Vagina (tissue), 2 donors: Measurements from ENCODE around the gene UNC5B. TPM values are rescaled to one million over a fixed set of nuclear protein-coding genes. Genes with fewer than 3 reads are reported as not detected.

Experiments
- DNase-seq, 2 donors: peaks; one replicate each; pipeline ENCODE4 v3.0.0-alpha.2; 2017; ENCODE audit errors: extremely low spot score in 2 of 2
- H3K27ac ChIP-seq: fragments of 200-600 bp; sonication (generic); one replicate; pipeline ENCODE4 v1.5.1; 2019
- H3K27me3 ChIP-seq: fragments of 200-600 bp; sonication (generic); one replicate; pipeline ENCODE4 v1.5.1; 2019
- H3K36me3 ChIP-seq, 2 donors: fragments of 200-600 bp; sonication (generic); one replicate each; pipeline ENCODE4 v1.5.1; 2017 to 2019
- H3K4me1 ChIP-seq: fragments of 200-600 bp; sonication (generic); one replicate; pipeline ENCODE4 v1.5.1; 2019
- H3K4me3 ChIP-seq, 2 donors: fragments of 200-600 bp; sonication (generic); 1 replicate in 1 of 2; 2 replicates in 1 of 2; pipeline ENCODE4 v1.5.1; 2016 to 2019
- H3K9me3 ChIP-seq: fragments of 200-600 bp; sonication (generic); one replicate; pipeline ENCODE4 v1.5.1; 2019
- POLR2A ChIP-seq, 2 donors: fragments of 450-650 bp; IDR thresholded peaks; one replicate each; pipeline ENCODE4 v1.6.1; 2017; ENCODE audit warnings: antibody characterized with exemption in 2 of 2, mild to moderate bottlenecking in 2 of 2, moderate library complexity in 2 of 2
- POLR2AphosphoS5 ChIP-seq, 2 donors: sonication (generic); formaldehyde crosslinking; IDR thresholded peaks; one replicate each; pipeline ENCODE4 v1.9.0; 2017; ENCODE audit warnings: antibody characterized with exemption in 2 of 2, mild to moderate bottlenecking in 2 of 2, low read depth in 1 of 2; ENCODE audit not compliant: insufficient read depth in 1 of 2
- intact Hi-C: fragments of 100-400 bp; cut with DNase I; formaldehyde crosslinking; loops from one replicate; pipeline ENCODE4 v1.15.1; 2023
- total RNA-seq: library from RNA; depleted of rRNA; stranded (reverse); fragments of >200 nt; gene quantifications from one replicate; pipeline ENCODE4 v1.2.3, GENCODE V29; 2016
- TF ChIP-seq, protein P1 (sequence below), 3 experiments: fragments of 450-650 bp in 2 of 3; fragments of 200-600 bp in 1 of 3; sonication (generic) in 1 of 3; IDR thresholded peaks; one replicate each; pipeline ENCODE4 v1.5.1; 2017 to 2019; ENCODE audit warnings: antibody characterized with exemption in 3 of 3, mild to moderate bottlenecking in 2 of 3, moderate library complexity in 2 of 3

Gene UNC5B
- total RNA-seq, 1 donor from 2014 or later: 24.3 TPM

DNA sequence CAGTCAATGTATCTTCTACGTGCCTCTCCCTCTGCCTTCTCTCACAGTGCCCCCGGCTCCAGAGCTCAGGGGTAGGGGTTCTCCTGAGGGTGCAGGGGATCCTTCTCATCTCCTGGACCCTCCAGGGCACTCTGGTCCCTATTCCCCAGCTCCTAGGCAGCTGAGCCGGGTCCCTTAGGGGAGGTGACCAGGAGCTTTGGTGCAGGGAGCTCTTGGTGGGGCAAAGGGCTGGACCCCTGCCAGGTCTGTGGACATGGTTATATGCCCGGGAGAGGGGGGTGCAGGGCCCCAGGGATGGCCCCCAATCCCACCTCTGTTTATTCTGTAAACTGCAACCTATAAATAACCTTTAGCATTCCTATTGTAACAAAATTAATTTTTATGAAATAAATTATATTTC lies 90.1 kb downstream of the UNC5B start:
- TF ChIP-seq, protein P1, sequence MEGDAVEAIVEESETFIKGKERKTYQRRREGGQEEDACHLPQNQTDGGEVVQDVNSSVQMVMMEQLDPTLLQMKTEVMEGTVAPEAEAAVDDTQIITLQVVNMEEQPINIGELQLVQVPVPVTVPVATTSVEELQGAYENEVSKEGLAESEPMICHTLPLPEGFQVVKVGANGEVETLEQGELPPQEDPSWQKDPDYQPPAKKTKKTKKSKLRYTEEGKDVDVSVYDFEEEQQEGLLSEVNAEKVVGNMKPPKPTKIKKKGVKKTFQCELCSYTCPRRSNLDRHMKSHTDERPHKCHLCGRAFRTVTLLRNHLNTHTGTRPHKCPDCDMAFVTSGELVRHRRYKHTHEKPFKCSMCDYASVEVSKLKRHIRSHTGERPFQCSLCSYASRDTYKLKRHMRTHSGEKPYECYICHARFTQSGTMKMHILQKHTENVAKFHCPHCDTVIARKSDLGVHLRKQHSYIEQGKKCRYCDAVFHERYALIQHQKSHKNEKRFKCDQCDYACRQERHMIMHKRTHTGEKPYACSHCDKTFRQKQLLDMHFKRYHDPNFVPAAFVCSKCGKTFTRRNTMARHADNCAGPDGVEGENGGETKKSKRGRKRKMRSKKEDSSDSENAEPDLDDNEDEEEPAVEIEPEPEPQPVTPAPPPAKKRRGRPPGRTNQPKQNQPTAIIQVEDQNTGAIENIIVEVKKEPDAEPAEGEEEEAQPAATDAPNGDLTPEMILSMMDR (IDR thresholded peaks at IDR 0.05): no peak
- TF ChIP-seq POLR2AphosphoS5 (IDR thresholded peaks at IDR 0.05; ENCODE audit: insufficient read depth in 1 of 2, low read depth in 1 of 2): no peak
- no peak for TF ChIP-seq POLR2A (IDR thresholded peaks at IDR 0.05)
- Histone ChIP-seq H3K9me3 (no peaks in the 10 kb centered on the region), H3K4me3 (no peak overlapping the region), H3K4me1 (peaks cover 2% of the 10 kb centered on the region), H3K27ac (no peak overlapping the region), H3K27me3 (no peaks in the 10 kb centered on the region), H3K36me3 (peaks cover 0 to 4% of the 10 kb centered on the region in 2 donors)
- intact Hi-C loops: no loop called here
- no peak for DNase-seq

DNA sequence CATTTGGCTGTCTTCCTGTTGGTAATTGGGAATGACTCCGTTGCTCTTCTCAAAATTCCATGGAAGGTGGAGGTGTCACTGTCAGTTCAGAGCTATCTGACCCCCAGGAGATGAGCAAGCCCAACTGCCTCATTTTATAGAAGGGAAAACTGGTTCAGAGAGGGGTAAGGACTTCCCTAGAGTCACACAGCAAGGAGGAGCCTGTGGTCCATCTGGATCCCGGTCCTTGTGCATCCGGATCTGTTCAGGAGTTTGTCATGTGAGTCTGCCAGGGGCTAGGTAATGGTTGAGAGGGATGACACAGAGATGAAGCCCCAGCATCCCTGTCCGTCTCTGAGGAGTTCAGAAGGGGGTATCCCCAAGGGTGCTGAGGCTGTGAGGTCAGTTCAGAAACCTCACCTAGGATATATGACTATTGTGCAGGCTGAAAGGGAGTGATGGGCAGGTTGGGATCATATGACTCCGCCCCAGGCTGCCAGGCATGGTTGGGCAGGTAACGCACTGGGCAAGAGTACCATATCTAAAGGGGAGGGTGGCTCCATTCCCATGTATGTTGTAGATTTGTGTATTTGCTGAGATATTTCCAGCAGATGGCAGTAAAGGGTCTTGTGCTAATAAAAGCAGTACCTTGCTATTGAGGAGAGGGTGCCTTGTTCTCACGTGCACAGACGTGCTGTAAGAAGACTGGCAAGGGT lies 90.7 kb downstream of the UNC5B start:
- intact Hi-C loops: no loop called here
- Histone ChIP-seq H3K27me3 (no peaks in the 10 kb centered on the region), H3K27ac (no peak overlapping the region)

DNA sequence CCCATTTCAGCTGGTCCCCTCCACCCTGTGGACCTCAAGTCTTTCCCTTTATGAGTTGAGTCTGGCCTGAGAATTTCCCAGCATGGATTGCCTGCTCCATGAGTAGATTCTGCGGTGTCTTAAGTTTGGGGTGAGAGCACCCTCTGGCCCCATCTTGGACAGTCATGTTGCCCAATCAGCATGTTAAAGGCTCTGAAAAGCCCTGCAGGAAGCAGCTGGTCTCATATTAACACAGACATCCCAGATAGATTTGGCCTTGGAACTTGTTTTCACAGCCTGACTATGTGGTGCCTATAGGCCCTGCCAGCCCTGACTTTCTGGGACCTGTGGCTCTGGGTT lies 91.2 kb downstream of the UNC5B start:
- TF ChIP-seq, protein P1 (IDR thresholded peaks at IDR 0.05): no peak
- no peak for TF ChIP-seq POLR2AphosphoS5 (IDR thresholded peaks at IDR 0.05; ENCODE audit: insufficient read depth in 1 of 2, low read depth in 1 of 2)
- TF ChIP-seq POLR2A (IDR thresholded peaks at IDR 0.05): no peak
- no peaks in the 10 kb centered on the region for H3K9me3 ChIP-seq
- DNase-seq: no peak
- intact Hi-C loops: no loop called here
- no peaks in the 10 kb centered on the region for H3K27me3 ChIP-seq
- H3K36me3 ChIP-seq: peaks cover 0 to 4% of the 10 kb centered on the region in 2 donors
- H3K4me3 ChIP-seq: no peak overlapping the region
- no peak overlapping the region for H3K27ac ChIP-seq
- peaks cover 13% of the 10 kb centered on the region for H3K4me1 ChIP-seq

More for the DNA sequence above, 90.7 kb downstream of the UNC5B start:
- no peak for DNase-seq
- Histone ChIP-seq H3K4me3 (no peak overlapping the region), H3K36me3 (peaks cover 0 to 4% of the 10 kb centered on the region in 2 donors), H3K4me1 (peaks cover 8% of the 10 kb centered on the region), H3K9me3 (no peaks in the 10 kb centered on the region)
- TF ChIP-seq, protein P1 (IDR thresholded peaks at IDR 0.05): peak in 1 of 3 experiments; percentile 19
- TF ChIP-seq POLR2A (IDR thresholded peaks at IDR 0.05): no peak

DNA sequence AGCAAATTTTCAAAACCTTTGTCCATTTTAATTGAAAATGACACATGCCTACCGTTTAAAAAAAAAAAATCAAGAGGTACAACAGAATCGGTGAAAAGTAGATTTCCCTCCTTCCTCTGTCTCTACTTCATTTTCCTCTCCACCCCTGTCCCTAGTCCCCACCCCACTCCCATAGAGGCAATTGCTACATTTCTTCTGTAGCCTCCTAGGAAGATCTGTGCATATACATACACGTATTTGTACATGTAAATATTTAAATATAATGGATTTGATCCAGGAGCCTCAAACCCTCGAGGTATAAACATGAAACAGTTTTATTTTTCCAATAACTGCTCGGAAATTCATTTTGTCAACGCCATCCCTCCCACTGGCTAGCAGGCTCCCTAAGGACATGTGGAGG lies 92.5 kb downstream of the UNC5B start:
- H3K9me3 ChIP-seq: no peaks in the 10 kb centered on the region
- DNase-seq: no peak
- no peak overlapping the region for H3K27ac ChIP-seq
- intact Hi-C loops: no loop called here
- peaks cover 24% of the 10 kb centered on the region for H3K4me1 ChIP-seq
- H3K36me3 ChIP-seq: no peaks in the 10 kb centered on the region
- H3K4me3 ChIP-seq: no peak overlapping the region
- TF ChIP-seq POLR2A (IDR thresholded peaks at IDR 0.05) (no peak), POLR2AphosphoS5 (IDR thresholded peaks at IDR 0.05; ENCODE audit: insufficient read depth in 1 of 2, low read depth in 1 of 2) (no peak)
- TF ChIP-seq, protein P1 (IDR thresholded peaks at IDR 0.05): no peak
- H3K27me3 ChIP-seq: no peaks in the 10 kb centered on the region

DNA sequence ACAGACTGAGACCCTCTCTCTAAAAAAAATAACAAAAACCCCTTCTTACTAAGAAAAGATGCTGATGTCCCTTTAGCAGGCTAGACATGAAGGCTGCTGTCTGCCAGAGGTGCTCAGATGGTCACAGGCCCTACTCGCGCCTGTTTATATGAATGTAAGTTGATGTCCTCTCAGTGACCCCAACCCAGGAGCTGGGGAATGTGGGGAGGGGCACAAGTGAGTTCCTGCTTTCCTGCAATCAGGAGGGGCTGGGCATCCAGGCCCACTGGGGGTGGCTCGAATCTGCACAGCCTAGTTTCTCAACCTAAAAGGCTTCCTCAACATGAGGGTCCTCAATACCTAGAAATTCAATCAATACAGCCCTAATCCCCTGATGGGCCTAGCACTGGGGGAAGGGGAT lies 94.6 kb downstream of the UNC5B start:
- H3K27ac ChIP-seq: peak overlapping the region; percentile 16
- no peaks in the 10 kb centered on the region for H3K27me3 ChIP-seq
- TF ChIP-seq POLR2AphosphoS5 (IDR thresholded peaks at IDR 0.05; ENCODE audit: insufficient read depth in 1 of 2, low read depth in 1 of 2) (no peak), POLR2A (IDR thresholded peaks at IDR 0.05) (no peak)
- TF ChIP-seq, protein P1 (IDR thresholded peaks at IDR 0.05): no peak
- intact Hi-C loops: no loop called here
- no peak for DNase-seq
- no peak overlapping the region for H3K4me3 ChIP-seq
- H3K36me3 ChIP-seq: no peaks in the 10 kb centered on the region
- H3K4me1 ChIP-seq: peaks cover 24% of the 10 kb centered on the region
- no peaks in the 10 kb centered on the region for H3K9me3 ChIP-seq
